ENCODE data around the gene FNBP1L. TPM values are rescaled to one million over a fixed set of nuclear protein-coding genes. Genes with fewer than 3 reads are reported as not detected.
A peak's percentile ranks its signal among the peaks of the same experiment; 100 is the strongest.

FNBP1L gene
- total RNA-seq, 1 experiment from 2014 or later, result 119 TPM

DNA sequence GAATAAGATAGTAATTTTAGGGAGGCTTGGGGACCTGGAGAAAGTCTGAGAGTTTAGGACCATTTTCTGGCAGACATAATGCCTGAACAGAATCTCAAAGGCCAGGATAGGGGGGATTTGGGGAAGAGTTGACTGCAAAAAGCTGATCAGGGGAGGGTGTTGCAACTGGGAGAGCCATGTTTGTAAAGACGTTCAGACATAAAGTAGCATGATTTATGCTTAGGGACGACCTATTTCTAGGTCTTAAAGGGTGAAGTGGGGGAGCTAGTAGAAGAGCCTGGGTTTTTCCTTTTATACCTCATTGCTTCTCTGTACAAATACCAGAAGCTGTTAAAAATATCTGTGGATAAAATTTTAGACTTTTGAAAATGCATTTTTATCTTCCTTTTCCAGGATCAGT, 51.2 kb downstream of the FNBP1L start:
- Histone ChIP-seq H3K9ac (ENCODE audit: extremely low read depth, insufficient read length, low read length) (no peak overlapping the region), H3K56ac (ENCODE audit: insufficient read length, low read depth, low read length) (no peak overlapping the region), H3K79me1 (ENCODE audit: insufficient read depth, low read depth, low read length, poor library complexity, severe bottlenecking) (peaks cover 2% of the 10 kb centered on the region), H4K20me1 (ENCODE audit: control insufficient read depth, insufficient read depth, insufficient read length) (peaks cover 2% of the 10 kb centered on the region), H2AFZ (ENCODE audit: low read length) (no peak overlapping the region), H4K91ac (ENCODE audit: insufficient read length, low read depth, low read length) (no peak overlapping the region), H3K18ac (ENCODE audit: insufficient read length, low read depth, low read length) (no peak overlapping the region), H3K23me2 (ENCODE audit: insufficient read length, low read depth, low read length, poor library complexity, severe bottlenecking) (no peaks in the 10 kb centered on the region), H2BK120ac (ENCODE audit: low read depth, low read length, poor library complexity, severe bottlenecking) (no peak overlapping the region), H2BK12ac (ENCODE audit: insufficient read length, low read depth, low read length) (no peak overlapping the region), H3K4ac (ENCODE audit: low read depth, low read length) (no peak overlapping the region), H4K5ac (ENCODE audit: insufficient read length, low read depth, low read length) (no peak overlapping the region), H3K23ac (ENCODE audit: insufficient read length, low read depth, low read length) (no peak overlapping the region), H3K79me2 (ENCODE audit: insufficient read depth, low read length) (peaks cover 29% of the 10 kb centered on the region; the same call in 1 of the 2 replicates), H2BK5ac (ENCODE audit: insufficient read length, low read length) (no peak overlapping the region), H2BK15ac (ENCODE audit: low read depth, low read length) (no peak overlapping the region), H3K9me3 (ENCODE audit: control insufficient read depth, low read depth, low read length) (no peaks in the 10 kb centered on the region), H3T11ph (ENCODE audit: low read length) (no peak overlapping the region), H3K4me2 (ENCODE audit: insufficient read depth, insufficient read length, low read length) (no peak overlapping the region), H3K27me3 (ENCODE audit: insufficient read depth, low read length) (no peaks in the 10 kb centered on the region; the same call in 1 of the 2 replicates), H3K14ac (ENCODE audit: insufficient read depth, low read length) (no peak overlapping the region), H2AK5ac (ENCODE audit: insufficient read length, low read length) (no peak overlapping the region), H3K4me1 (ENCODE audit: insufficient read depth, low read length) (peaks cover 4% of the 10 kb centered on the region), H2BK20ac (ENCODE audit: low read depth, low read length, poor library complexity, severe bottlenecking) (no peak overlapping the region), H3K27ac (ENCODE audit: insufficient read length, low read depth, low read length) (no peak overlapping the region), H4K8ac (replicated peaks; ENCODE audit: insufficient read length, low read depth, low read length) (no peak overlapping the region)
- Mint-ChIP-seq H3K36me3 (ENCODE audit: insufficient read depth in 1 of 3, low read depth in 3 of 3) (peaks cover 21 to 46% (median 33%) of the 10 kb centered on the region in 3 experiments), H3K4me3 (no peak overlapping the region), H3K9me3 (peaks cover 0 to 2% of the 10 kb centered on the region in 2 experiments; a peak in 2 of 5 replicates), H3K4me1 (peaks cover 33 to 35% of the 10 kb centered on the region in 2 experiments), H3K27me3 (ENCODE audit: low read depth) (no peaks in the 10 kb centered on the region), H3K27ac (peak overlapping the region in 2 of 3 experiments; percentile 73 to 87; a peak in 5 of 7 replicates)
- TF ChIP-seq, protein P1, sequence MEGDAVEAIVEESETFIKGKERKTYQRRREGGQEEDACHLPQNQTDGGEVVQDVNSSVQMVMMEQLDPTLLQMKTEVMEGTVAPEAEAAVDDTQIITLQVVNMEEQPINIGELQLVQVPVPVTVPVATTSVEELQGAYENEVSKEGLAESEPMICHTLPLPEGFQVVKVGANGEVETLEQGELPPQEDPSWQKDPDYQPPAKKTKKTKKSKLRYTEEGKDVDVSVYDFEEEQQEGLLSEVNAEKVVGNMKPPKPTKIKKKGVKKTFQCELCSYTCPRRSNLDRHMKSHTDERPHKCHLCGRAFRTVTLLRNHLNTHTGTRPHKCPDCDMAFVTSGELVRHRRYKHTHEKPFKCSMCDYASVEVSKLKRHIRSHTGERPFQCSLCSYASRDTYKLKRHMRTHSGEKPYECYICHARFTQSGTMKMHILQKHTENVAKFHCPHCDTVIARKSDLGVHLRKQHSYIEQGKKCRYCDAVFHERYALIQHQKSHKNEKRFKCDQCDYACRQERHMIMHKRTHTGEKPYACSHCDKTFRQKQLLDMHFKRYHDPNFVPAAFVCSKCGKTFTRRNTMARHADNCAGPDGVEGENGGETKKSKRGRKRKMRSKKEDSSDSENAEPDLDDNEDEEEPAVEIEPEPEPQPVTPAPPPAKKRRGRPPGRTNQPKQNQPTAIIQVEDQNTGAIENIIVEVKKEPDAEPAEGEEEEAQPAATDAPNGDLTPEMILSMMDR (conservative IDR thresholded peaks at IDR 0.05), result no peak
- no CpG with 5 or more reads among the region's 2 CpGs for WGBS (ENCODE audit: extremely low coverage, insufficient read length, low lambda C conversion rate)
- DNase-seq, result no peak
